GM12878 (cell line): ENCODE data around the gene PKLR. TPM values are rescaled to one million over a fixed set of nuclear protein-coding genes. Genes with fewer than 3 reads are reported as not detected.

Experiments
- ATAC-seq: fragments of 200-7000 bp; cut with Tn5 transposase; 3 replicates; pipeline ENCODE4 v1.9.1; 2020; ENCODE audit warnings: mild to moderate bottlenecking, moderate library complexity
- BruUV-seq: library from RNA; stranded (reverse); fragments of 400-500 nt; replicated peaks from 2 replicates; lab custom pipeline; 2021; lab: Mats Ljungman, UMichigan
- CTCF ChIA-PET: fragments of 300-600 bp; sonication (Branson Sonifier 250); formaldehyde crosslinking; extraction: SDS; loops from one replicate; lab custom pipeline; 2021; ENCODE audit warnings: inconsistent platforms; lab: Yijun Ruan, JAX
- POLR2A ChIA-PET: fragments of 350-600 bp; formaldehyde crosslinking; extraction: SDS; loops from one replicate; lab custom pipeline; 2021; ENCODE audit warnings: inconsistent platforms; lab: Charles Lee
- RAD21 ChIA-PET: fragments of 300-600 bp; sonication (Branson Sonifier 250); formaldehyde crosslinking; loops from one replicate; lab custom pipeline; 2023; ENCODE audit warnings: antibody characterized with exemption; ENCODE audit not compliant: unreplicated experiment; lab: Charles Lee
- SMC1A ChIA-PET: fragments of 300-600 bp; sonication (Branson Sonifier 250); formaldehyde crosslinking; loops from one replicate; lab custom pipeline; 2023; ENCODE audit not compliant: unreplicated experiment, uncharacterized antibody; lab: Charles Lee
- DNase-seq: peaks from one replicate; pipeline ENCODE4 v3.0.0-alpha.2; 2011; ENCODE audit warnings: low read depth, low spot score
- FAIRE-seq: peaks from 3 replicates; lab custom pipeline; 2011; peaks lifted over from hg19 to GRCh38; lab: Jason Lieb, UNC
- H2AFZ ChIP-seq: 2 replicates; pipeline ENCODE4 v1.6.0; 2011; ENCODE audit warnings: low read depth, low read length, control low read depth; ENCODE audit not compliant: control insufficient read depth
- H3K27ac ChIP-seq: 2 replicates; pipeline ENCODE4 v1.5.1; 2011; ENCODE audit warnings: control low read depth; ENCODE audit not compliant: control insufficient read depth, insufficient read depth
- H3K27me3 ChIP-seq, 2 experiments: replicated peaks in 1 of 2; 2 replicates each; pipeline versions ENCODE4 v1.6.0 to v1.6.1; 2011; ENCODE audit warnings: low read length in 1 of 2; ENCODE audit not compliant: control insufficient read depth in 2 of 2, insufficient read depth in 2 of 2
- H3K36me3 ChIP-seq, 2 experiments: 2 replicates each; pipeline ENCODE4 v1.5.1; 2011; ENCODE audit warnings: low read length in 1 of 2; ENCODE audit not compliant: control insufficient read depth in 2 of 2, insufficient read depth in 2 of 2
- H3K4me1 ChIP-seq: 2 replicates; pipeline ENCODE4 v1.6.1; 2011; ENCODE audit warnings: mild to moderate bottlenecking, low read length, moderate library complexity, mixed read lengths; ENCODE audit not compliant: control insufficient read depth, insufficient read depth
- H3K4me2 ChIP-seq: 2 replicates; pipeline ENCODE4 v1.6.0; 2011; ENCODE audit warnings: control low read depth; ENCODE audit not compliant: control insufficient read depth, insufficient read depth
- H3K4me3 ChIP-seq: fragments of 200-600 bp; sonication (generic); 2 replicates; pipeline ENCODE4 v1.5.1; 2016
- H3K79me2 ChIP-seq: 2 replicates; pipeline ENCODE4 v1.6.0; 2011; ENCODE audit warnings: low read length; ENCODE audit not compliant: control insufficient read depth, insufficient read depth
- H3K9ac ChIP-seq: 2 replicates; pipeline ENCODE4 v1.8.0; 2011; ENCODE audit warnings: low read length, control low read depth, mixed read lengths; ENCODE audit not compliant: control insufficient read depth, insufficient read depth
- H3K9me3 ChIP-seq: replicated peaks from 3 replicates; pipeline ENCODE4 v1.5.1; 2011; ENCODE audit warnings: mild to moderate bottlenecking, low read length; ENCODE audit not compliant: control insufficient read depth, insufficient read depth
- H4K20me1 ChIP-seq: 2 replicates; pipeline ENCODE4 v1.6.0; 2011; ENCODE audit not compliant: control insufficient read depth, insufficient read depth
- ASH2L ChIP-seq: fragments of 300-600, 200-600 bp; sonication (generic); IDR thresholded peaks from 2 replicates; pipeline ENCODE4 v1.6.1; 2017; ENCODE audit warnings: low read depth, mild to moderate bottlenecking, borderline replicate concordance
- BRCA1 ChIP-seq: IDR thresholded peaks from 2 replicates; pipeline ENCODE4 v1.6.1; 2011; ENCODE audit warnings: low read depth, low read length, improper control_type of control experiment
- JUND ChIP-seq: IDR thresholded peaks from 2 replicates; pipeline ENCODE4 v1.6.1; 2012; ENCODE audit warnings: low read depth, mild to moderate bottlenecking, low read length, improper control_type of control experiment, moderate library complexity
- MXI1 ChIP-seq: fragments of 150-350 bp; IDR thresholded peaks from 2 replicates; pipeline ENCODE4 v1.6.1; 2011; ENCODE audit warnings: low read depth, mild to moderate bottlenecking, inconsistent platforms, low read length, improper control_type of control experiment
- MYB ChIP-seq: fragments of 150-350 bp; IDR thresholded peaks from 2 replicates; pipeline ENCODE4 v1.6.1; 2014; ENCODE audit warnings: mild to moderate bottlenecking, low read depth, low read length, borderline replicate concordance
- MYC ChIP-seq: IDR thresholded peaks from 2 replicates; pipeline ENCODE4 v1.6.1; 2011; ENCODE audit warnings: mild to moderate bottlenecking, low read length, moderate library complexity, inconsistent platforms; ENCODE audit not compliant: insufficient read depth, insufficient replicate concordance, insufficient read length, severe bottlenecking
- NFYB ChIP-seq: IDR thresholded peaks from 2 replicates; pipeline ENCODE4 v1.6.1; 2011; ENCODE audit warnings: low read depth, mild to moderate bottlenecking, low read length, improper control_type of control experiment, moderate library complexity; ENCODE audit not compliant: insufficient read depth
- SMAD1 ChIP-seq: fragments of 450-650 bp; IDR thresholded peaks from 2 replicates; pipeline ENCODE4 v1.6.1; 2018; ENCODE audit warnings: mild to moderate bottlenecking, low read depth; ENCODE audit not compliant: partially characterized antibody
- WGBS: methylation state at CpG from one replicate; pipeline ENCODE4 v1.1.6; 2016; ENCODE audit warnings: low lambda C conversion rate; ENCODE audit not compliant: insufficient replicate concordance, insufficient coverage; ENCODE audit errors: missing lambda C conversion rate; 5-methylcytosine and 5-hydroxymethylcytosine counted together
- in situ Hi-C: fragments of 300-500 bp; cut with MboI; formaldehyde crosslinking; loops from 9 replicates; pipeline ENCODE4 v1.14.3; 2018; ENCODE audit warnings: mixed read lengths
- intact Hi-C: fragments of 100-400 bp; cut with micrococcal nuclease; formaldehyde crosslinking; loops from one replicate; pipeline ENCODE4 v1.14.2; 2022; ENCODE audit not compliant: unreplicated experiment
- polyA plus RNA-seq, 11 experiments: library from polyadenylated mRNA; depleted of rRNA in 4 of 11; unstranded in 6 of 11; stranded (reverse) in 5 of 11; fragments of >200 nt; fragmentation: Nextera tagmentation in 4 of 11; fragmentation: Illumina TruSeq in 1 of 11; extraction: Ambion mirVana in 4 of 11; extraction: Trizol in 1 of 11; gene quantifications; 1 replicate in 1 of 11; 2 replicates in 10 of 11; pipeline versions ENCODE4 v1.2.1 to v1.2.3, GENCODE V29; 2011 to 2016; ENCODE audit warnings: inconsistent platforms in 2 of 11, missing spikeins in 2 of 11, low read depth in 1 of 11
- total RNA-seq, 4 experiments: library from RNA; depleted of rRNA in 3 of 4; stranded (reverse); fragments of >200 nt in 3 of 4; fragmentation: Illumina TruSeq in 1 of 4; extraction: Trizol in 1 of 4; gene quantifications; 2 replicates each; pipeline versions ENCODE4 v1.2.1 to v1.2.3, GENCODE V29; 2013 to 2021
- TF ChIP-seq, protein P1 (sequence below): fragments of 450-650 bp; IDR thresholded peaks from 2 replicates; pipeline ENCODE4 v1.6.1; 2017; ENCODE audit warnings: borderline replicate concordance

Gene PKLR
- total and polyA plus RNA-seq, 10 of the 15 experiments (the other 5 are each of a cell fraction or from before 2014, with no cell fraction given), result 0.04 to 0.15 (median 0.08) TPM; not detected in 7

DNA sequence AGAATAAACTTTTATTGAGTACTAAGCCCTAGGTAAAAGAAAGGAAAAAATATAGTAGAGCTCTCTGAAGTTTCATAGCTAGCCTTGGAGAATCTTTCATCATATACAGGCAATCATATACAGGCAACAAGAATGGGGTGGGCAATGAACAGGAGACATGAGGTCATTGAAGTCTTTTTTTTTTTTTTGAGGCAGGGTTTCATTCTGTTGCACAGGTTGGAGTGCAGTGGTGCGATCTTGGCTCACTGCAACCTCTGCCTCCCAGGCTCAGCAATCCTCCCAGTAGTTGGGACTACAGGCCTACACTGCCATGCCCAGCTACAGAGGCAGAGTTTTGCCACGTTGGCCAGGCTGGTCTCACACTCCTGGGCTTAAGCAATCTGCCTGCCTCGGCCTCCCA is 41.6 kb upstream of the PKLR start:
- H3K27me3 ChIP-seq, result no peaks in the 10 kb centered on the region
- H4K20me1 ChIP-seq, result no peaks in the 10 kb centered on the region
- POLR2A ChIA-PET, result no interaction called here
- ATAC-seq, result no peak
- intact Hi-C loops (no loop called here), in situ Hi-C loops (no loop called here)
- TF ChIP-seq JUND (no peak), MYB (no peak), NFYB (no peak), MXI1 (no peak), SMAD1 (no peak), BRCA1 (no peak), ASH2L (no peak), MYC (no peak)
- TF ChIP-seq, protein P1, sequence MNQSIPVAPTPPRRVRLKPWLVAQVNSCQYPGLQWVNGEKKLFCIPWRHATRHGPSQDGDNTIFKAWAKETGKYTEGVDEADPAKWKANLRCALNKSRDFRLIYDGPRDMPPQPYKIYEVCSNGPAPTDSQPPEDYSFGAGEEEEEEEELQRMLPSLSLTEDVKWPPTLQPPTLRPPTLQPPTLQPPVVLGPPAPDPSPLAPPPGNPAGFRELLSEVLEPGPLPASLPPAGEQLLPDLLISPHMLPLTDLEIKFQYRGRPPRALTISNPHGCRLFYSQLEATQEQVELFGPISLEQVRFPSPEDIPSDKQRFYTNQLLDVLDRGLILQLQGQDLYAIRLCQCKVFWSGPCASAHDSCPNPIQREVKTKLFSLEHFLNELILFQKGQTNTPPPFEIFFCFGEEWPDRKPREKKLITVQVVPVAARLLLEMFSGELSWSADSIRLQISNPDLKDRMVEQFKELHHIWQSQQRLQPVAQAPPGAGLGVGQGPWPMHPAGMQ, result no peak
- H3K27ac ChIP-seq, result no peak overlapping the region
- no peak for FAIRE-seq
- no peak overlapping the region for H3K4me3 ChIP-seq
- H3K4me2 ChIP-seq, result no peak overlapping the region
- 100% methylated on average over 3 of the region's 3 CpGs for WGBS
- peaks cover 18 to 20% of the 10 kb centered on the region in 2 experiments for H3K36me3 ChIP-seq
- RAD21 ChIA-PET, result interaction anchor here (1.0 kb wide), 1 partner anchor 19 kb away, joined by 3 read pairs; no protein-coding TSS in a partner anchor
- no peaks in the 10 kb centered on the region for H3K9me3 ChIP-seq
- SMC1A ChIA-PET, result interaction anchor here (0.6 kb wide), 1 partner anchor 344 kb away, joined by 3 read pairs; no protein-coding TSS in a partner anchor
- no peak overlapping the region for H2AFZ ChIP-seq
- CTCF ChIA-PET, result interaction anchor here (2.8 kb wide), 1 partner anchor 92 kb away, joined by 15 read pairs; no protein-coding TSS in a partner anchor
- H3K4me1 ChIP-seq, result no peaks in the 10 kb centered on the region
- no peaks in the 10 kb centered on the region for H3K79me2 ChIP-seq
- DNase-seq, result no peak
- H3K9ac ChIP-seq, result no peak overlapping the region
- no TSS peak for BruUV-seq
